HG03060 (cell line): Measurements from ENCODE around the gene GFER.
A peak's percentile ranks its signal among the peaks of the same experiment; 100 is the strongest.
"Not testable (repeated sequence)": the region's sequence is repeated elsewhere in the genome, so short reads cannot be mapped to it uniquely, and the experiment has no call there.

Experiments used
- ATAC-seq: cut with Tn5 transposase; IDR thresholded peaks from one replicate; pipeline ENCODE4 v1.9.1; 2021; ENCODE audit warnings: low read depth, moderate number of reproducible peaks; ENCODE audit not compliant: unreplicated experiment

The GFER gene

DNA sequence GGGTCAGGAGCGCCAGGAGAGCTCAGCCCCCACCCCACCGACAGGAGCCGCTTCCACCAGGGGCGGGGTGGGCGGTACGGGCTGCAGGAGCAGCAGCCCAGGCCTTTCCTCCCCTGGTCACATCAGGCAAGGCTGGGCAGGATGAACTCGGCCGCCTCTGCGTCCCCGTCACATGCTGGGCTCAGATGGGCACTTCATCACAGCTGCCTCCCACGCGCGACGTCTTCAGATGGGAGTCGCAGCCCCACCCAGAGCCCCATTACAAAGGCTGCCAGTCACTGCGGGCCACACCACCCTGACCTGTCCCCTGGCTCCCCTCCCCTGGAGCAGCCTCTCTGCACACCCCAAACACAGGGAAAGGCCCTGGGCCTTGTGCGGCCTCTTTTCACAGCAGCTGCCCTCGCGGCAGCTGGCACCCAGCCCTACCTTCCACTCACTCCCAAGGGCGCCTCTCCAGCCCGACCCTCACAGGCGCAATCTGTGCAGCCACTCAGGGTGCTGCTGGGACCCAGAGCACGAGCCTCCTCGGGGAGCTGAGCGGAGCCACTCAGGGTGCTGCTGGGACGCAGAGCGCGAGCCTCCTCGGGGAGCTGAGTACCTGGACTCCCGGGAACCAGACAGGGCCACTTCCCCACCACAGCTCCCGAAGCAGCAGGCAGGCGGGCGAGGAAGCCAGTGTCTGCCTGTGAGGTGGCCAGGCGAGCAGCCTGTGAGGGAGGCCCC is 21.0 kb downstream of the GFER start:
- no peak for ATAC-seq

DNA sequence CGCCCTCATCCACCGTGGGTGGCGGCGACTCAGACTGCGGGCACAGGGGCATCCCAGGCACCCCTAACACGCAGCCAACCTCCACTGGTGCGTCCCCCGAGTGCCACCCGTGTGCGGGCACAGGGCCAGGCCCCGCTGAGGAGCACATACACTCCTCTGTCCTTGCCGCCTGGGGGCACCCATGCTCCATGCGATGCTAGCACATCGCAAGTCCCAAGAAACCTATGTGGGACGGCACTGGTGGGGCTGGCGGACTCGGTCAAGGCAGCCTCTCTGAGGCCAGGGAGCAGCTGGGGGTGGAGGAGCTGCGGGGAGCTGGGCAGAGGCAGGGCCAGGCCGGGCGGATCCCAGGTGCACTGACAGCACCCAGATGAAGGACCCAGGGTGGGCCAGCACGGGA is 21.7 kb downstream of the GFER start:
- no peak for ATAC-seq

DNA sequence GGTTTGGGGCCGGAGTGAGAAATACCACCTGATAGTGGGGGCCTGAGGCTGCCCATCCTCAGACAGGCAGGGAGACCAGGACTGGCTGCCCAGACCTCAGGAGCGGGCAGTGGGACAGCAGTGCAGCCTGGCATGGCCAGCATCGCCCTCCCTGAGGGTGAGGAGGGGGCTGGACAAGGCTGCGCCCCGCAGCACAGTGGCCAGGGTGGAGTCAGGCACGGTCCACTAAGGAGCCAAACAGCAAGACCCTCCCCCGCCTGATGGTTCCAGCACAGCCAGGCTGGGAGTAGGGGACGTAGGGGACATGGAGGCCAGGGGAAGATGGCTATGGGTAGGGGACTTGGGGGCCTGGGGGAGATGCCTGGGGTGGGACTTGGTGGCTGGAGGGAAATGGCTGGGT is 22.3 kb downstream of the GFER start:
- no peak for ATAC-seq

GRCh38 chr16:2007081-2007836 is 23.3 kb downstream of the GFER start:
- no peak for ATAC-seq

DNA sequence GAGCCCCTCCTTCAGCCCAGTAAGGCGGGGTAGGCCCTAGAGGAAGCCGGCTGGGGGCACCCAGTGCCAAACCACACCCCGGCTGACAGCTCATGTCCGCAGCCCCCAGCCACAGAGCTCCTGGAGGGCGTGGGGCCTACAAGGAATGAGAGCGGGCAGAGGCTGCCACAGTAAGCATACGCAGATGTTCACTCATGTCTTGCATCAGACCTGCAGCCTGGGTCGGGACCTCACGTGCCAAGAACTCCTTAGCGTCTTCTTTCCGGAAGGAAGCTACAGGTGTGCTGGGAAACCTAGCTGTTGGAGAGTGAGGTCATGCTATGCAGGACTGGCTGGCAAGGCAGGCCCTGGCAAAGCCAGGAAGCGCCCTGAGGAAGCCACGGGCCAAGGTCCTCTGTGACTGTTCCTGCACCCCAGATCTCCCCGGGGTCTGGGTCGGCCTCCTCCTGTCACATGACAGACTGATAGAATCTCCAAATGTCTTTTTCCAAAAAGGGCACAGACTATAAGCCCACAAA is 24.1 kb downstream of the GFER start:
- no peak for ATAC-seq

- no peak for ATAC-seq
Observed at GRCh38 chr16:2008631-2009163, 24.7 kb downstream of the GFER start.

GRCh38 chr16:2009164-2009711 is 25.2 kb downstream of the GFER start:
- ATAC-seq, result no peak

- no peak for ATAC-seq
Observed at GRCh38 chr16:2009791-2010510, 26.0 kb downstream of the GFER start, which contains the start of gene ZNF598. ZNF598 (minus strand) TSS chr16:2009821.

DNA sequence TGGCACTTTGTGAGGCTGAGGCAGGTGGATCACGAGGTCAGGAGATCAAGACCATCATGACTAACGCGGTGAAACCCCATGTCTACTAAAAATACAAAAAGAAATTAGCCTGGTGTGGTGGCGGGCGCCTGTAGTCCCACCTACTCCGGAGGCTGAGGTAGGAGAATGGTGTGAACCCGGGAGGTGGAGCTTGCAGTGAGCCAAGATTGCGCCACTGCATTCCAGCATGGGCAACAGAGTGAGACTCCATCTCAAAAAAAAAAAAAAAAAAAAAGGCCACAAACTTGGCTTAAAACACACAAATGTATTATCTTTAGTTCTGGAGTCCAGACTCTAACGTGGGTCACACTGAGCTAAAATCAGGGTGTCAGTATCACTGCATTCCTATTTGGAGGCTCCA is 27.7 kb downstream of the GFER start:
- ATAC-seq, result not testable (repeated sequence)

DNA sequence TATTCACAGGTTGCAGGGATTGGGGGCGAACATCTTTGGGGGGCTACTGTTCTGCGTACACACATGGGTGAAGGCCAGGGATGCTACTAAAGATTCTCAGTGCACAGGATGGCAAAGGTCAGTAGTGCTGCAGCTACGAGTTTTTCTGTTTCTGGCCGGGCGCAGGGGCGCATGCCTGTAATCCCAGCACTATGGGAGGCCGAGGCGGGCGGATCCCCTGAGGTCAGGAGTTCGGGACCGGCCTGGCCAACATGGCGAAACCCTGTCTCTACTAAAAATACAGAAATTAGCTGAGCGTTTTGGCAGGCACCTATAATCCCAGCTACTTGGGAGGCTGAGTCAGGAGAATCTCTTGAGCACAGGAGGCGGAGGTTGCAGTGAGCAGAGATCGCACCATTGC is 29.5 kb downstream of the GFER start:
- no peak for ATAC-seq

DNA sequence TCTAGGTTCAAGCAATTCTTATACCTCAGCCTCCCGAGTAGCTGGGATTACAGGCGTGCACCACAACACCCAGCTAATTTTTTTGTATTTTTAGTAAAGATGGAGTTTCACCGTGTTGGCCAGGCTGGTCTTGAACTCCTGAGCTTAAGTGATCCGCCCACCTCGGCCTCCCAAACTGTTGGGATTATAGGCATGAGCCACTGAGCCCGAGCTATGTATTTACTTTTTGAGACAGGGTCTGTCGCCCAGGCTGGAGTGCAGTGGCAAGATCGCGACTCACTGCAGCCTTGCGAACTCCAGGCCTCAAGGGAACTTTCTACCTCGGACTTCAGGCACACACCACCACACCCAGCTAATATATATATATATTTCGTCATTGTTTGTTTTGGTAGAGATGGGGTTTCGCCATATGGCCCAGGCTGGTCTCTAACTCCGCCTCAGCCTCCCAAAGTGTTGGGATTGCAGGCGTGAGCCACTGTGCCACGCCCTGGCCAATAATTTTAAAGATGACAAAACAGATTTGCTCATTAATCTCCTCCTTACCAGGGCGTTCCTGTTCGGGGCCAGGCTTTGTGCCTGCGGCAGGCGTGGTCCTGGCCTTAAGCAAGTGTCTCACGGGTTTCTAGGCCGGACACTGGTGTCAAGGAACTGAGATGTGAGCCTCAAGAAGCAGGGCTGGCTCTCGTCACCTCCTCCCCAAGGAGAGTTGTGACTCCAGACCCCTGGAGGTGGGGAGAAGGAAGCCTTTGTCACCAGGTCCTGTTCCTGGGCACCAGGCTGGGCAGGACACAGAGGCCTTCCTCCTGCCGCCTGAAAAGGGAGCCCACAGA is 31.3 kb downstream of the GFER start:
- ATAC-seq, result no peak

- ATAC-seq, result no peak
Observed at GRCh38 chr16:2015947-2016208, 31.9 kb downstream of the GFER start.

DNA sequence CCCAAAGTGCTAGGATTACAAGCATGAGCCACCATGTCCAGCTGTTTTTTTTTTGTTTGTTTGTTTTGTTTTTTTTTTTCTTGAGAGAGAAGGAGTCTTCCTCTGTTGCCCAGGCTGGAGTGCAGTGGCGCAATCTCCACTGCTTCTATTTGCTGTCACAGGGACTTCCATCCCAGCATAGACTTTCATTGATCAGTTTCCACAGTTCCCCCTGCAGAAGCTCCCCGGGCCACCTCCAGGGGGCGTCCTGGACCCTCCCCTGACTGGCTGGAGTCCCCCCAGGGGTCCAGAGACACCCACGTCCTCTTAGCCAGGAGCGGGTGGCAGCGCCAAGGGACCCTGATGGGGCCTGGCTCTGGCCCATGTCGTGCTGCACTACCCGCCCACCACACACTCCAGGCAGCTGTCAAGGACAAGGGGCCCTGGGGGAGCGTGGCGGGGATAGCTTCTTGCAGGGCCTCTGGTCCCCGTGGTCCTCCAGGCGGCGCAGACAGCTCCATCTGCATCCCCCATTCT is 32.5 kb downstream of the GFER start:
- ATAC-seq, result no peak

- ATAC-seq, result no peak
Observed at GRCh38 chr16:2019518-2019920, 35.5 kb downstream of the GFER start, which contains the start of gene NPW. NPW (plus strand) TSS chr16:2019785.

DNA sequence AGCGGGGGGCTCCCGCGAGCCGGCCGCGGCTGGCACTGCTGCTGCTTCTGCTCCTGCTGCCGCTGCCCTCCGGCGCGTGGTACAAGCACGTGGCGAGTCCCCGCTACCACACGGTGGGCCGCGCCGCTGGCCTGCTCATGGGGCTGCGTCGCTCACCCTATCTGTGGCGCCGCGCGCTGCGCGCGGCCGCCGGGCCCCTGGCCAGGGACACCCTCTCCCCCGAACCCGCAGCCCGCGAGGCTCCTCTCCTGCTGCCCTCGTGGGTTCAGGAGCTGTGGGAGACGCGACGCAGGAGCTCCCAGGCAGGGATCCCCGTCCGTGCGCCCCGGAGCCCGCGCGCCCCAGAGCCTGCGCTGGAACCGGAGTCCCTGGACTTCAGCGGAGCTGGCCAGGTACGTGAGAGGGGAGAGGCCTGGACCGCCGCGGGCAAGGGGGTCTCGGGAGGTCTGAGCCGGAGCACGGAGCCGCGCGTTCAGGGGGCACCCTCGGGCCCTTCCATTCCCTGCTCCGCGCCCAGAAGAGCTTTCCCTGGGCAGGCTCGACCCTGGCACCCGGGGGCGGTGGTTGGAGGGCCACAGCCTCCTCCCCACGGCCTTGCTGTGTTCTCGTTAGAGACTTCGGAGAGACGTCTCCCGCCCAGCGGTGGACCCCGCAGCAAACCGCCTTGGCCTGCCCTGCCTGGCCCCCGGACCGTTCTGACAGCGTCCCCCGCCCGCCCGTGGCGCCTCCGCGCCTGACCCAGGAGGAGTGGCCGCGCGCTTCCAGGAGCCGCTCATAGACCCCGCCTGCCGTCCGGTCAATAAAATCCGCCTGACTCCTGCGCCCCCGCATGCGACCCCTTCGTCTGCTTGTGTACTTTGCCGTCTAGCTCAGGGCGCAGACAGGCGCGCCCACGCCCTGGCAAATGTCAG is 36.2 kb downstream of the GFER start:
- no peak for ATAC-seq

DNA sequence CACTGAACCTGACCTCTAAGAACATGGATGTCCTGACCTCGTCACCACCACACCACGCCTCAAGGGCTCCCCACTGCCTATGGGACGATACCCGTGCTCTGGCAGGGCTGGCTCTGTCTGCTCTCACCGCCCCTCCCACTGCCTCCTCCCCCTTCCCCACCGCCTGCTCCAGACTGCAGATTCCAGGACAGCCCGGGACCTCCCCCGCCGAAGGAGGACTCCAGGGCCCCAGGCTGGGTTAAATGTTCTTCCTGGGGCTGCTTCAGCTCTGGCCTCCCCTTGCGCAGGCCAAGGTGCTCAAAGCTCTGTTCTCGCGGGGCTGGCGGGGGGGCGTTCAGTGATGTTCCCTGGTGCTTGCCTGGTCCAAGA is 38.7 kb downstream of the GFER start:
- no peak for ATAC-seq

- peak; percentile 64 for ATAC-seq
Observed at GRCh38 chr16:2023092-2024031, 39.4 kb downstream of the GFER start.

DNA sequence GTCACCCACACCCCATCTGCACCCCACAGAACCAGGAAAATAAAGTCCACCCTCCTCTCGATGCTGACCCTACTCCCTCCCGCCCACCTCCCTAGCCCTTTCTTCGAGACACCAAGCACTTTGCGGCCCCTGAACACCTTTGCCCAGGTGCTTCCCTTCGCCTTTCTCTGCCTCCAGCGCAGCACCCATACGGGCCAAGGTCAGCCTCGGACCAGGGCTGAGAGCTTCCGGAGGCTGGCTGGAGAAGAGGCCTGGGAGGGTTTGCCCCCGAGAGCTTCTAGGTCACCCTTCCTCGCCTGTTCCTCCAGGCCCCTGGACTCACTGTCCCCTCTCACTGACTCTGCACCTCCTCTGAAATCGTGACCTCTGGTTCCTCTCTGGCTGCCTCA is 40.0 kb downstream of the GFER start:
- ATAC-seq, result no peak
